GM18858 (cell line): ENCODE results near the gene B9D2.
A peak's percentile ranks its signal among the peaks of the same experiment; 100 is the strongest.
"Not testable (repeated sequence)": the region's sequence is repeated elsewhere in the genome, so short reads cannot be mapped to it uniquely, and the experiment has no call there.

Source experiments
- ATAC-seq: cut with Tn5 transposase; IDR thresholded peaks from one replicate; pipeline ENCODE4 v1.9.1; 2021; ENCODE audit not compliant: unreplicated experiment

B9D2 gene, protein sequence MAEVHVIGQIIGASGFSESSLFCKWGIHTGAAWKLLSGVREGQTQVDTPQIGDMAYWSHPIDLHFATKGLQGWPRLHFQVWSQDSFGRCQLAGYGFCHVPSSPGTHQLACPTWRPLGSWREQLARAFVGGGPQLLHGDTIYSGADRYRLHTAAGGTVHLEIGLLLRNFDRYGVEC

DNA sequence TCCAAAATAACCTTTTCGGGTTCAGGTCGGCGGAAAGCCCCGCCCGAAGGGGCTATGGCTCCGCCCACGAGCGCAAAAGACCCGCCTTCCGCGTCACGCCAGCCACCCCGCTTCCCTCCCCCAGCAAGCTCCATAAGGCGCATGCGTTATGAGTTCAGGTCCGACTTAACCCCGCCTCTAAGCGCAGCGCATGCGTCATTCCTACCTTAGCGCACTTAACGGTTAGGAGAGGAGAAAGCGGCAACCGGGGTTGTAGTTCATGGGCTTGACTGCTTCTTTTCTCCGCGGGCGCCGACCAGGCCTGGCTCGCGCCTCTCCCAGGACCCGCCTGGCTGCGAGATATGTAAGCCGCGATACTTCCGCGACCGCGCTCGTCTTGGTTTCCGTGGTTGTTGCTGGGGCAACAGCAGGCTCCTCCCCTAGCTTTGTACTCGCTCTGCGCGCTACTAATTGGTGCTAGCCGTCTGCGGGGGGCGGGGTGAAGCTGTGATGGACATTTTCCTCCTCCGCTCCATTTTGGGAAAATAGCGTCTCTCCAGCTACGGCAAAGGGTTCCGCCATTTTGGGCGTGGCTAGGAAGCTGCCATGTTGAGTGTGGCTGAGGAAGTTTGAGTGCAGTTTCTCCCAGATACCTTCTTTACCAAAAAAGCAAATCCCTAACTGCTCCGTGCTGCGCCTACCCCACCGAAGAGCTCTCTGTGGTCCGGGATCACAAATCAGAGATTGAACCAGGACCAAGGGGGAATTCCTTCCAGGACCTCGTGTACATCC lies at the start of gene B9D2:
B9D2 (minus strand) TSS at position 397 of the 771 bp plus-strand sequence. CDS start 630 bp downstream, outside the sequence.
- peak; percentile 70 for ATAC-seq

DNA sequence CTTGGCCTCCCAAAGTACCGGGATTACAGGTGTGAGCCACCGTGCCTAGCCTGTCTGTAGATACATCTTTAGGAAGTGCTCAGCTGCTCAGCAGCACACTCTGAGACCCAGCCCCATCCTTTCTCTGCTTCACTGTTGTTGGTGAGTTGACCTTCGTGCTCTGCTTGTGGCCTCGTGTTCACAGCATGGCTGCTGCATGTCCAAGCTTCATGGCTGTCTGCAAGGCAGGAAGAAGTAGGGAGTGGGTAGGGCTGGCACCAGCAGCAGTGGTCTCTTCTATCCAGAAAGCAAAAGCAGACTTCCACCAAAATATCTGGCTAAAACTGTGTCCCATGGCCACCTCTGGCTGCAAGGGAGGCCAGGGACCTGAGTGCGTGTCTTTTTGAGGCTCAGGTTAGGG lies 49.0 kb upstream of the B9D2 start:
- ATAC-seq: no peak

DNA sequence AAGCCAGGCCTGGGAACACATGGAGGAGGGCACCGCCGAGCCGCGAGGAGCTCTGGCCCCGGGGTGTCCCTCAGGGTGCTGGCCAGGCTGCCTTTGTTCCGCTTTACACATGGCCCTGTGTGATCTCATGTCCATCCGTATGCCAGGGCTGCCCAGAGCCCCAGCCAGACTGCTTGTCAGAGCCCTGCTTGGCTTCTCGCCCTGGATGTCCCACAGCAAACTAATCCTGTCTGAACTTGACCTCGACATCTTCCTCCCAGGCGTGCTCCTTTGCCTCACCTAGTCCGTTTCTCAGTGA lies 48.0 kb upstream of the B9D2 start:
- ATAC-seq: no peak

DNA sequence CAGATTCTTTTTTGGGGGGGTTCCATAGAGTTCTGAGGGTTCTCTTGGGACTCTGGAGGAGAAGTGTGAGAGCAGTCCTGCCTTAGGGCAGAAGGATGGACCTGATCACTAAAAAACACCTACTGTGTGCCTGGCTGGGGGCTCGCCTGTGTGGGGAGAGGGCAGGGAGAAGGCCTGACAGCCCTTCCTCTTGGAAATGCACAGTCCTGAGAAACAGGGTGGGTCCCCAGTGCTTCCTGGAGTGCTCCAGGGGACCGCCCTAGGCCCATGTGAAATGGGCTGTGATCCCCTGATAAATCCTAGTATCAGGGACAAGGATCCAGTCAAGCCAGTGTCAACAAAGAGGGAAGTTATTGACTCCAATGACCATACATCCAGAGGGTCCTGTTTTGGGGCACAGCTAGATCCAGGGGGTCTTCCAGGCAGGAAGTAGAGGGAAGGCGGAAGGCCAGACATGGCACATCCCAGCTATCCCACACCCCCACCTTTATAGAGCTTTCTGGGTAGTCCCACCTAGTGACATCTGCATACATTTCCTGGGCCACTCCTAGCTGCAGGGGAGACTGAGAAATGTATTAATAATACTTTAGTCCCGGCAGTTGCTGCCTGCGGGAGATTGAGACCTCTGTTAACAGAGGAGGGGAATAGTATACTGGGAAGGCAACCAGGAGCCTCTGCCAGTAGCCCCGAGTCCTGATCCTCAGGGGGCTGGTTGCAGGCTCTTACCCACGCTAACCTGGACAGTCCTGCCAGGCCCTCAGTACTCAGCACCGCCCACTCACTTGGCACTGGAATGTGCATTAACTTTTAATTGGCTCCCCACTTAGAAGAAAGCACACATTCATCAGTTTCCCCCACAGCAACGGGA lies 47.4 kb upstream of the B9D2 start:
- no peak for ATAC-seq

DNA sequence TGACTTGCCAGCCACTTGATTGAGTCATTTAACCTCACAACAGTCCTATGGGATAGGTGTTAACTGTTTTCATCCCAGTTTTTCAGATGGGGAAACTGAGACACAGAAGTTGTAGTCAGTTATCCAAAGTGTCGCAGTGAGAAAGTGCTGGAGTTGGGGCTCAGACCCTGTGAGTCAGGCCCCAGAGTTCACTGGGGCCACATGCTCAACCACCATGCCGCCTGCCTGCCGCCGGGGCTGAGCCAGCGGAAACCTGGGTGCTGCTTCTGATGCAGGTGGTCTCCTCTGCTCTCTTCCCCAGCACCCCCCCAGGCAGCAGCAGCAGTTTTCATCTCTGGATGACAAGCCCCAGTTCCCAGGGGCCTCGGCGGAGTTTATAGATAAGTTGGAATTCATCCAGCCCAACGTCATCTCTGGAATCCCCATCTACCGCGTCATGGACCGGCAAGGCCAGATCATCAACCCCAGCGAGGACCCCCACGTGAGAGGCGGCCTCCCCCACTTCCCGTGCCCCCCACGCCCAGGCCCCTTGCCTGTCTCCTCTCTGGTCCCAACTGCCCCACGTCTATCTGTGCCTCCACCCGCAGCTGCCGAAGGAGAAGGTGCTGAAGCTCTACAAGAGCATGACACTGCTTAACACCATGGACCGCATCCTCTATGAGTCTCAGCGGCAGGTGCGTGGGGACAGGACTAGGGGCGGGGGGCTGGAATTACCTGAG lies 46.5 kb upstream of the B9D2 start:
- no peak for ATAC-seq

DNA sequence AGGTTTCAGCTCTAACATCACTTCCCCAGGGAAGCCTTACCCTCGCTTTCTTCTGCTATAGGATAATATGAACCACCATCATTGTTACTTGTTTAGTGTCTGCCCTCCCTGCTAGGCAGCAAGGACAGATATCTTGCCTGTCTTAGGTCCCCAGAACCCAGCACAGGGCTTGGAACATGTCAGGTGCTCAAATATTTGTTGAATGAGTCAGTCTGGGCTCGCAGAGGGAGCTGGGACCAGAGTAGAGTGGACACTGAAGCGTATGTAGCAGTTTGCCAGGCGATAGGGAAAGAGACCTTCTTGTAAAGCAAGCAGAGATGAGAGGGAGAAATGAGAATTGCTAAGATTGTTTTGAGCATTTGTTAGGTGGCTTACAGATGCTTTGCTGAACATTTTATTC lies 45.3 kb upstream of the B9D2 start:
- no peak for ATAC-seq

DNA sequence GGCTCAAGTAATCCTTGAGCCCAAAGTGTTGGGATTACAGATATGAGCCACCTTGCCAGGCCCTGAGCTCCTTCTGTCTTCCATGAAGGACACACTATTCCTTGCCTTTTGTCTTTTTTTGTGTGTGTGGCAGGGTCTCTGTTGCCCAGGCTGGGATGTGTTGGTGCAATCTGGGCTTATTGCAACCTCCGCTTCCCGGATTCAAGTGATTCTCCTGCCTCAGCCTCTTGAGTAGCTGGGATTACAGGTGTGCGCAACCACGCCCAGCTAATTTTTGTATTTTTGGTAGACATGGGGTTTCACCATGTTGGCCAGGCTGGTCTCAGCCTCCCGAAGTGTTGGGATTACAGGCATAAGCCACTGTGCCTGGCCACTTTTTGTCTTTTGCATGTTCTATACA lies 44.9 kb upstream of the B9D2 start:
- ATAC-seq: not testable (repeated sequence)

DNA sequence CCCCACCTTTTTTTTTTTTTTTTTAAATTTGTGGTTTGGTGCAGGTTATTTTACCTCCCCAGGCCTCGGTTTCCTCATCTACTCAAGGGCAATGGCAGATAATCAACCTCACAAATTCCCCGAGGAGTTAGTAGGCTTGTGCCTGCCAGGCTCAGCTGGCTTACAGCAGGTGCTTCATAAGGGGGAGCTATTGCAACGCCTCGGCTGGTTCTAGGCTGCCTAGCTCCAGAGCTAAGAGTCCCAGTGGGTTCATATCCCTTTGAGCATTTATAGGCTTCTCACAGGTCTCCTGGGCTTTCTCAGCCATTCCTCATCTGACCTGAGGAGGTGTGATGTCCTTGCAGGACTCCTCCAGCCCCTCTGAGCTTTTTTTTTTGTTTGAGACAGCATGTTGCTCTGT lies 44.3 kb upstream of the B9D2 start:
- ATAC-seq: no peak

DNA sequence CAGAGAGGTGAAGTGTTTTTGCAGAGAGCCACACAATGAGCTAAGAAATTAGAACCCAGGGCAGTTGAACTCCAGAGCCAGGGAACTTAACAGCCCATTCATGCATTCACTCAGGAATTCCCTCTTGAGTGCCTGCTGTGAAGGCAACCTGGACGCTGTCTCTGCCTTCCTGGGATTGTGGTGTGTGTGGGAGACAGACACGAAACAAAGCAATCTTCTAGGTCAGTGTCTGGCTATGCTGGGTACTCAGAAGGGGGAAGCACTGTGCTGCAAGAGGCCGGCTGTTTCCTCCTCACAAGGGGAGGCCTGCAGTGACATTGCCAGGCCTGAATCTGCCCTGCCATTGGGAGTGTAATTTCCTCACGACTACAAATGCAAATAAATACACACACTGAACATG lies 43.3 kb upstream of the B9D2 start:
- ATAC-seq: no peak

DNA sequence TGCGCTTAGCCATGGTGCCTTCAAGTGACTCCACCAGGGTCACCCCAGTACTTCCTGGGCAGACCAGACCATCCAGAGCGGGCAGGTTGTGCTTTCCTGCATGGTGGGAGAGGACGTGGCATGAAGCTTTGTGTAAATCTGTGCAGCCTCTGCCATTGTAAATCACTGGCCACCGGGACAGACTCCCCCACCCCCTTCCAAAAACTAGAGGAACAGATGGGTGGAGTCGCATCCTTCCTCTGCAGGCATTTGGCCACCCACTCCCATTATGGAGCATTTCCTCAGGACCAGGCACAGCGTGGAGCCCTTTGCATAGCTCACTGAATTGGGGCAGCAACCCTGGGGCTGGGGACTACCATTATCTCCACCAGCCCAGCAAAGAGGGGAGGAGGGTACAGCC lies 41.8 kb upstream of the B9D2 start:
- no peak for ATAC-seq

DNA sequence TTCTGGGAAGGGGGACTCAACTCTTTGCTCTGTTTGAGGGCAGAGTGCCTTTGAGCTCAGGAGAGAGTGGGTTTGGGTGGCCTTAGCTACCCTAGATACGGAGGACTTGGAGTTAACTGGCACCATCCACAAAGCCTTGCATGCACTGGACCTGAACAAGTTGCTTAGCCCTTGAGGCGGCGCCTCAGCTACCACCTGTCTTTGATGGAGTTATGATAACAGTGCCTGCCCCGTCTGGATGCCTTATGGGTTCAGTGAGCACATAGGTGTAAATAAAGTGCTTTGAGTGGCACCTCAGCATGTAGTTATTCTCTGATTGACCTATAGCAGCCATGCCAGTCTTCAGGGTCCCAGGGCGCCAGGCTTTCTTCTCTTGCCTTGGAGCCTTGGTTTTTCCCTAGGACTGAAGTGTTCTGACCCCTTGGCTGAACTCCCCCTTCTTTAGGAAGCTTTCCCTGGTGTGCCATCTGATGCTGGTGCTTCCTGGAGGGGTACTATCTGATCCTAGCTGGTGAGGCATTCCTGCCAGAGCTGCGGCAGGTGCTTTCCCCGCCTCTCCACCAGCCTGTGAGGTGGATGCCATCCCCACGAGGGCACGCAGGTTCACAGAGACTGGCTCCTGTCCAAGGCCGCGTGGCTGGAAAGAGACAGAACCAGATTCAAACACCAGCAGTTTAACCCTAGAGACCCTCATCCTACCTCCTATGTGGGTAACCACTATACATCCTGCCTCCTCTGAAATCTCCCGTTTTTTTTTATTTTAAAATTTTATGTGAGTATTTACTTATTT lies 39.4 kb upstream of the B9D2 start:
- no peak for ATAC-seq

DNA sequence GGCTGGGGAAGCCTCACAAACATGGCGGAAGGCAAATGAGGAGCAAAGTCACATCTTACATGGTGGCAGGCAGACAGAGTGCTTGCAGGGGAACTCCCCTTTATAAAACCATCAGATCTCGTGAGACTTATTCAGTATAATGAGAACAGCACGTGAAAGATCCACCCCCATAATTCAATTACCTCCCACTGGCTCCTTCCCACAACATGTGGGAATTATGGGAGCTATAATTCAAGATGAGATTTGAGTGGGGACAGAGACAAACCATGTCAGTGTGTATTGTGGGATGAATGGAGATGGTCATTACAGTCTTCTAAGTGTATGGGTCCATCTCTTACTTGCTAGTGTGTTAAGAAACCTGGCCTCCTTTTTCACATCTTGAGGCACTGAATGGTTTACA lies 38.1 kb upstream of the B9D2 start:
- no peak for ATAC-seq

DNA sequence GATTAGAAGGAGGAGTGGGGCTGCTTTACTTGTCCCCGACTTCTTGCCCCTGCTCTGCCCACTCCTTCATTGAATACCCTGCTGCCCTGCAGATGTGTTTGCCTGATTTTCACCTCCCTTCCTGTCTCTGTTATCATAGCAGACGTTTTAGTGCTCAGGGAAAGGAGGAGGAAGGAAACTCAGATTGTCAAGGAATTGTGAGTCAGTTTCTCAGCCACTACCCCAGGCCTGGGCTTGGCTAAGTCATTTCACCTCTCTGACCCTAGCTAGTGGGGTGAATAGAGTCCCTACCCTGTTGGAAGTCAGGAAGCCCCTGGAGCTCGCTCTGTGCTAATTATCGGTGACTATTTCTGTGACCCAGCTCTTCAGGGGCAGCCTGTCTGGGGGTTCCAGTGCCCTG lies 37.5 kb upstream of the B9D2 start:
- no peak for ATAC-seq

DNA sequence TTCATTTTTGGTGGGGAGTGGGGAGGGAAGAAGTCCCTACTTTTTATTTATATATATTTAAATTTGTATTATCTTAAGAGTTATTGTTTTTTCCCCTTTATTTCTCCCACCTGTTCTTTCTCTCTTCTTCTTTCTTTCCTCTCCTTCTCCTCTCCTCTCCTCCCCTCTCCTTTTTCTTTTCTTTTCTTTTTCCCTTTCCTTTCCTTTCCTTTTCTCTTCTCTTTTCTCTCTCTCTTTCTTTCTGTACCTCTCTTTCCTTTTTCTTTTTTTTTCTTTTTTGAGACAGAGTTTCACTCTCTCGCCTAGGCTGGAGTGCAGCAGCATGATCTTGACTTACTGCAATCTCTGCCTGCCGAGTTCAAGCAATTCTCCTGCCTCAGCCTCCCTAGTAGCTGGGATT lies 35.6 kb upstream of the B9D2 start:
- ATAC-seq: no peak

DNA sequence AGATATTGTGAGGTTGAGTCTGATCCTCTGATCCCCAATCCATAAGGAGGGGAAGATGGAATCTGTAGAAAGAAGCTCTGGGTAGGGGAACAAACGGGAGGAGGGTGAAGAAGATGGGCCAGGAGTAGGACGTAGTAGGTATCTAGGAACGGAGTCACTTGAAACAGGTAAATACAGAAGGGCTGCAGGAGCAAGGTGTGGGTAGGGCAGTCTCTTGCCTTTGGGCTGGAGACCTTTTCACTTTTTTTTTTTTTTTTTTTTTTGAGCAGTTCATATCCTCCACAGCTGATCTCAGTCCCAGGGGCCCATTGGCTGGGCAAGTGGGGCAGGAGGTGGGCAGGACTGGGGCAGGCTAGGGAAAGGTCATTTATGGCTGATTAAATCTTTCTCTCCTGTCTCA lies 35.1 kb upstream of the B9D2 start:
- ATAC-seq: no peak

DNA sequence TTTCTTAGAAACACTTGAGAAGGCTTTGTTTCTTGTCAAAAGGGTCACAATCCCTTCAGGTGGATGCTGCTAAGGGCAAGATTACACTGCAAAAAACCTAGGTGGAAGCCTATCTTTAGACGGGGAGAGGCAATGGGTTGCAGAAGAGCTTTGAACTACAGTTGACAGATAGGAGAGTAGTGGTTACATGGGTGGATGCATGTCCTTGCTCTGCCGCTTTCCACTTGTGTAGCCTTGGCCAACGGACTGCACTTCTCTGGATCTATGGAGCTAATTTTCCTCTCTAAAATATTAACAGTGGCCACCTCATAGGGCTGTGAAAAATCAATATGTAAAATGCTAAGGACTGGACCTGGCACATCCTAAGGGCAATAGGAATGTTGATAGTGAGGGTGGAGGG lies 34.6 kb upstream of the B9D2 start:
- no peak for ATAC-seq

DNA sequence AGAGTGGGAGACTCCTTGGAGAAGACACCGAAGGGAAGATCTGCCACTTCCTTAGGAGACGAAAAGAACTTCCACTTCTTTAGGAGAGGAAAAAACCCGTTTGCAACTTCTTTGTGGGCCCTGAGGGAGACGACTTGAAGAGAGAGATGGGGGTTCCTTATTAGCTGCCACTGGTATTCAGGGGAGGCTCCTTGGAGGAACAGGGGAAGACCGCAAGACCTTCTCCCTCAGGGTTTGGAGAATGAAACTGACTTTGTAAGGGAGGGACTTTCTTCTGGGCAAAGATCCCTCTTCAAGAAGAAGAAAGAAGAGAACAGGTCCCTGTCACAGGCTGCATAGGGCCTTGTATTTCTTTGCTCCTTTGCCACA lies 34.1 kb upstream of the B9D2 start:
- ATAC-seq: no peak

DNA sequence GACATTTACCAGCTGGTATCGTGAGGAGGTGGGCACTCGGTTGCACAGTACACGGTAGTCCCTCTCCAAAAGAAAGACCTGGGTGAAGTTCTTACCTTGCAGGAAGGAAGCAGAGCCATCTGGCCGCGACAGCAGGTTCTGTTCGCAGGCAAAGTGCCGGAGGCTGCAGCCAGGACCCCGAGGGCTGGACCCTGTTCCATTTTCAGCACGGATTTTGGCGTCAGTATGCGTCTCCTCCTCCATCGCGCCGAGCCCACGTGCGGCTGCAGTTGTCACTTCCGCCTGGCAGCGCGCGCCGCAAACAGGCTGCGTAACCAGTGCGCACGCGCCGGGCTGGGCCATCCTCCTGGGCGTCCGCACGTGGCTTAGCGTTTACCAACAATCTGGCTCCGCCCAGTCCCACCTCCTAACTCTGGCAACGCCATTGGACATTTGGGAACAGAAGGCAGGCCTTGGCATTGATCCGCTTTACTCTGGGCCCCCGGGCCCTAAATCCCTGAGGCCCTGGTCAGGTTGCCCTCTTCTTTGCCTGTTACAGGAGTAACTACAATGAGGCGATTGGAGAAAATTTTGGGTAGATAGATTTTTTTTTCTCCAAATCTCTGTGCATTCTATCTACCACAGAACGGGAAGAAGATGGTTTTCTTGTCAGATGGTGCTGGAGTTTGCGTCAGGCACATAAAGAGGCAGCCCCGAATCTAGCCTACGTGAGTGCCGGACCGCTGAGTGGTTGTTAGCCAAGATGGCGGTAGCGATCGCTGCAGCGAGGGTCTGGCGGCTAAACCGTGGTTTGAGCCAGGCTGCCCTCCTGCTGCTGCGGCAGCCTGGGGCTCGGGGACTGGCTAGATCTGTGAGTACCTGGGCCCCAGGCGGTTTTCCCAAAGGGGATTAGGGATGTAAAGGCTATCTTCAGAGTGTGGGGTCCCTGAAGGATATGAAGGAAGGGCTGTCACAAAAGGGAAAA lies 33.4 kb upstream of the B9D2 start, which contains the start of the genes BCKDHA and EXOSC5:
BCKDHA (plus strand) TSS at position 733 of the 964 bp plus-strand sequence; CDS start at position 743, 10 bp downstream.
EXOSC5 (minus strand) TSS at position 274 of the 964 bp plus-strand sequence; CDS start at position 243, 31 bp downstream.
- ATAC-seq: peak; percentile 72

DNA sequence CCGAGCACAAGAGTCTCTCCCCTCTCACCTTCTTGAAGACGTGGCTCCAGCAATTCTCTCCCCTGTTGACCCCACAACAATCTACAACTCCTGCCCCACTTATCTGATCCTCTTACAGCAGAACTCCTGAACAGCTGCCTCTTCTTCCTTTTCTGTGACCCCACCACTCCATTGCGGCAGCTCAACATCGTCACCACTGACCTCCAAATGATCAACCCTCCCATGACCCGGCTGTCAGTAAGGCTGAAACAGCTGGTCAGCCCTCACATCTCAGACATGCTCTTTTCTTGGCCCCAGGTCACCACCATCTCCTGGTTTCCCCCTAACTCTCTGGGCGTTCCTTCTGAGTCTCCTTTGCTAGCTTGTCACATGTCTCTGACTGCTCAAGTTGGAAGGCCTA lies 31.4 kb upstream of the B9D2 start:
- ATAC-seq: no peak
